ENCODE measurements around the gene KLHDC10.

DNA sequence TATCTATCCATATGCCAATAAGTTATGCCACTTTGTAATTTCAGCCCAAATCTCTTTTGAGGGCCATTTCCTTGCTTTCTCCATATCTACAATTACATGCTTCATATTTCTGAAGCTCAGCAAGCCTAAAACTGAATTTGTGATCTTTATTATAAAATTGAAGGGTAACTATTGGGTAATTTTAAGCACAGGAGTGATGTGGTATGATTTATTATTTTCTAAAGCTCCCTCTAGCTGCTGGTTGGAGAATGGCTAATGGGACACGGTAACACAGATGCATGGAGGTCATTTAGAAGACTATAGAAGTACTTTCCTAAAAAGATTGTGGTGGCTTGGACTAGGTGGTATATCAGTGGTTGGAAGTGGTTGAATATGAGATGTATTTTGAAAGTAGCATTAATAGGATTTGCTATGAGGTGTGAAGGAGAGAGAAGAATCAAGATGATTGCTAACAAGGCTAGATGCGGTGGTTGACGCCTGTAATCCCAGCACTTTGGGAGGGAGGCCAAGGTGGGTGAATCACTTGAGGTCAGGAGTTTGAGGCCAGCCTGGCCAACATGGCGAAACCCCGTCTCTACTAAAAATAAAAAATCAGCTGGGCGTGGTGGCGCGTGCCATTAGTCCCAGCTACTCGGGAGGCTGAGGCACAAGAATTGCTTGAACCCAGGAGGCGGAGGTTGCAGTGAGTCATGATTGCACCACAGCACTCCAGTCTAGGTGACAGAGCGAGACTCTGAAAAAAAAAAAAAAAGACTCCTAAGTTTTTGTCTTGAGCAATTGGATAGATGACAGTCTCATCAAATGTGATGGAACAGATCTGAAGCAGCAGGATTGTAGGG is 13.9 kb downstream of the KLHDC10 start:
- TF ChIP-seq, protein P1, sequence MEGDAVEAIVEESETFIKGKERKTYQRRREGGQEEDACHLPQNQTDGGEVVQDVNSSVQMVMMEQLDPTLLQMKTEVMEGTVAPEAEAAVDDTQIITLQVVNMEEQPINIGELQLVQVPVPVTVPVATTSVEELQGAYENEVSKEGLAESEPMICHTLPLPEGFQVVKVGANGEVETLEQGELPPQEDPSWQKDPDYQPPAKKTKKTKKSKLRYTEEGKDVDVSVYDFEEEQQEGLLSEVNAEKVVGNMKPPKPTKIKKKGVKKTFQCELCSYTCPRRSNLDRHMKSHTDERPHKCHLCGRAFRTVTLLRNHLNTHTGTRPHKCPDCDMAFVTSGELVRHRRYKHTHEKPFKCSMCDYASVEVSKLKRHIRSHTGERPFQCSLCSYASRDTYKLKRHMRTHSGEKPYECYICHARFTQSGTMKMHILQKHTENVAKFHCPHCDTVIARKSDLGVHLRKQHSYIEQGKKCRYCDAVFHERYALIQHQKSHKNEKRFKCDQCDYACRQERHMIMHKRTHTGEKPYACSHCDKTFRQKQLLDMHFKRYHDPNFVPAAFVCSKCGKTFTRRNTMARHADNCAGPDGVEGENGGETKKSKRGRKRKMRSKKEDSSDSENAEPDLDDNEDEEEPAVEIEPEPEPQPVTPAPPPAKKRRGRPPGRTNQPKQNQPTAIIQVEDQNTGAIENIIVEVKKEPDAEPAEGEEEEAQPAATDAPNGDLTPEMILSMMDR (IDR thresholded peaks at IDR 0.05), result peak in 1 of 2 donors; percentile 31
- no peak for TF ChIP-seq EP300 (IDR thresholded peaks at IDR 0.05)
- no peak for TF ChIP-seq POLR2A (IDR thresholded peaks at IDR 0.05)
